HG03097 (cell line): ENCODE data around the gene ZNF618.

ENCODE experiments used
- ATAC-seq: cut with Tn5 transposase; IDR thresholded peaks from one replicate; pipeline ENCODE4 v1.9.1; 2021; ENCODE audit not compliant: unreplicated experiment, low FRiP score

The ZNF618 gene

GRCh38 chr9:114014044-114014443 is 137.9 kb downstream of the ZNF618 start:
- ATAC-seq = no peak

- ATAC-seq = no peak
Observed at GRCh38 chr9:114015607-114016006, 139.5 kb downstream of the ZNF618 start.

GRCh38 chr9:114016101-114016500 is 140.0 kb downstream of the ZNF618 start:
- ATAC-seq = no peak

- ATAC-seq = no peak
Observed at GRCh38 chr9:114016629-114017423, 140.7 kb downstream of the ZNF618 start.

- ATAC-seq = no peak
Observed at GRCh38 chr9:114017741-114018715, 141.9 kb downstream of the ZNF618 start.

- ATAC-seq = no peak
Observed at GRCh38 chr9:114021578-114021977, 145.5 kb downstream of the ZNF618 start.

GRCh38 chr9:114023961-114024360 is 147.9 kb downstream of the ZNF618 start:
- ATAC-seq = no peak

- no peak for ATAC-seq
Observed at GRCh38 chr9:114025196-114025753, 149.2 kb downstream of the ZNF618 start.

GRCh38 chr9:114025760-114026159 is 149.7 kb downstream of the ZNF618 start:
- ATAC-seq = no peak

- no peak for ATAC-seq
Observed at GRCh38 chr9:114026335-114026734, 150.2 kb downstream of the ZNF618 start.

GRCh38 chr9:114027159-114027862 is 151.2 kb downstream of the ZNF618 start:
- ATAC-seq = no peak

GRCh38 chr9:114027863-114028465 is 151.9 kb downstream of the ZNF618 start:
- ATAC-seq = no peak

GRCh38 chr9:114028646-114029045 is 152.5 kb downstream of the ZNF618 start:
- no peak for ATAC-seq

- no peak for ATAC-seq
Observed at GRCh38 chr9:114029311-114030170, 153.4 kb downstream of the ZNF618 start.

GRCh38 chr9:114030364-114030763 is 154.3 kb downstream of the ZNF618 start:
- ATAC-seq = no peak

- no peak for ATAC-seq
Observed at GRCh38 chr9:114031037-114031630, 155.0 kb downstream of the ZNF618 start.

- no peak for ATAC-seq
Observed at GRCh38 chr9:114031948-114032840, 156.1 kb downstream of the ZNF618 start.
